LNCaP clone FGC (cell line): ENCODE data around the gene PRDM16.
"Not testable (repeated sequence)": the region's sequence is repeated elsewhere in the genome, so short reads cannot be mapped to it uniquely, and the experiment has no call there.

Source experiments
- DNase-seq: peaks from one replicate; pipeline ENCODE4 v3.0.0-alpha.2; 2011; ENCODE audit warnings: low read depth
- H3K4me3 ChIP-seq: 2 replicates; pipeline ENCODE4 v1.5.1; 2011; ENCODE audit warnings: mild to moderate bottlenecking, low read depth, low read length, control low read depth
- CTCF ChIP-seq: IDR thresholded peaks from 2 replicates; pipeline ENCODE4 v1.5.1; 2012; ENCODE audit warnings: mild to moderate bottlenecking; ENCODE audit not compliant: control insufficient read depth, insufficient read depth; ENCODE audit errors: extremely low read depth

PRDM16 gene

GRCh38 chr1:3284691-3285090 lies 215.7 kb downstream of the PRDM16 start:
- no peak for DNase-seq
- H3K4me3 ChIP-seq = no peak overlapping the region
- TF ChIP-seq CTCF = no peak

- no peak for DNase-seq
- no peak overlapping the region for H3K4me3 ChIP-seq
- TF ChIP-seq CTCF = no peak
These were observed 216.2 kb downstream of the PRDM16 start for GRCh38 chr1:3285106-3285740.

GRCh38 chr1:3287095-3287494 lies 218.1 kb downstream of the PRDM16 start:
- not testable (repeated sequence) for H3K4me3 ChIP-seq, DNase-seq

- DNase-seq = no peak
- no peak overlapping the region for H3K4me3 ChIP-seq
- TF ChIP-seq CTCF = no peak
These were observed 218.7 kb downstream of the PRDM16 start for GRCh38 chr1:3287656-3288160.

GRCh38 chr1:3289502-3289901 lies 220.5 kb downstream of the PRDM16 start:
- no peak overlapping the region for H3K4me3 ChIP-seq
- no peak for TF ChIP-seq CTCF
- no peak for DNase-seq

GRCh38 chr1:3290438-3290837 lies 221.4 kb downstream of the PRDM16 start:
- TF ChIP-seq CTCF = no peak
- DNase-seq = no peak
- no peak overlapping the region for H3K4me3 ChIP-seq

GRCh38 chr1:3290915-3291314 lies 221.9 kb downstream of the PRDM16 start:
- no peak overlapping the region for H3K4me3 ChIP-seq
- no peak for TF ChIP-seq CTCF
- DNase-seq = no peak
